PC-9 (cell line): ENCODE results near the gene COL4A1. TPM values are rescaled to one million over a fixed set of nuclear protein-coding genes. Genes with fewer than 3 reads are reported as not detected.

Experiments used
- BruUV-seq: library from RNA; stranded (reverse); fragments of 400-500 nt; replicated peaks from 2 replicates; lab custom pipeline; 2021; lab: Mats Ljungman, UMichigan
- CTCF ChIA-PET: fragments of 300-600 bp; sonication (Branson Sonifier 250); formaldehyde crosslinking; loops from one replicate; lab custom pipeline; 2022; ENCODE audit warnings: antibody characterized with exemption; lab: Charles Lee
- POLR2A ChIA-PET: fragments of 300-600 bp; sonication (Branson Sonifier 250); formaldehyde crosslinking; loops from one replicate; lab custom pipeline; 2022; ENCODE audit warnings: antibody characterized with exemption; ENCODE audit not compliant: unreplicated experiment; lab: Charles Lee
- DNase-seq, 2 experiments: peaks; one replicate each; pipeline versions ENCODE4 v3.0.0 to v3.0.0-alpha.2; 2015 to 2022; ENCODE audit warnings: mixed read lengths in 1 of 2
- H2AFZ ChIP-seq: fragments of 200-600 bp; sonication (generic); 2 replicates; pipeline ENCODE4 v1.8.1; 2017; ENCODE audit warnings: antibody characterized with exemption
- H3F3A ChIP-seq: fragments of 200-600 bp; sonication (generic); 2 replicates; pipeline ENCODE4 v1.8.1; 2017; ENCODE audit warnings: antibody characterized with exemption, mild to moderate bottlenecking, low read depth; ENCODE audit not compliant: insufficient read depth
- H3K27ac ChIP-seq: fragments of 200-600 bp; sonication (generic); 2 replicates; pipeline ENCODE4 v1.6.1; 2016; ENCODE audit warnings: mixed run types
- H3K27me3 ChIP-seq: fragments of 200-600 bp; sonication (generic); 2 replicates; pipeline ENCODE4 v1.6.1; 2016; ENCODE audit warnings: low read depth, mixed run types; ENCODE audit not compliant: insufficient read depth
- H3K36me3 ChIP-seq: fragments of 200-600 bp; sonication (generic); 2 replicates; pipeline ENCODE4 v1.6.1; 2016; ENCODE audit warnings: low read depth, mixed run types
- H3K4me1 ChIP-seq: fragments of 200-600 bp; sonication (generic); replicated peaks from 2 replicates; pipeline ENCODE4 v1.6.1; 2016; ENCODE audit warnings: mixed run types; ENCODE audit not compliant: insufficient read depth
- H3K4me2 ChIP-seq: fragments of 200-600 bp; sonication (generic); 2 replicates; pipeline ENCODE4 v1.6.1; 2017; ENCODE audit warnings: mixed run types
- H3K4me3 ChIP-seq: fragments of 200-600 bp; sonication (generic); 2 replicates; pipeline ENCODE4 v1.6.1; 2016; ENCODE audit warnings: mixed run types
- H3K79me2 ChIP-seq: fragments of 200-600 bp; sonication (generic); 2 replicates; pipeline ENCODE4 v1.6.1; 2017; ENCODE audit warnings: low read depth, mixed run types
- H3K9me2 ChIP-seq: fragments of 200-600 bp; sonication (generic); 2 replicates; pipeline ENCODE4 v1.8.1; 2017; ENCODE audit warnings: mild to moderate bottlenecking; ENCODE audit not compliant: insufficient read depth
- H3K9me3 ChIP-seq: fragments of 200-600 bp; sonication (generic); 2 replicates; pipeline ENCODE4 v1.8.1; 2016; ENCODE audit warnings: low read depth; ENCODE audit not compliant: insufficient read depth
- H4K20me1 ChIP-seq: fragments of 200-600 bp; sonication (generic); 2 replicates; pipeline ENCODE4 v1.8.1; 2017; ENCODE audit not compliant: insufficient read depth
- EZH2 ChIP-seq: fragments of 200-600 bp; sonication (generic); IDR thresholded peaks from 2 replicates; pipeline ENCODE4 v1.8.0; 2017; ENCODE audit warnings: antibody characterized with exemption, low read depth
- intact Hi-C: fragments of 100-400 bp; cut with micrococcal nuclease; formaldehyde crosslinking; loops from one replicate; pipeline ENCODE4 v1.10.0; 2022; ENCODE audit not compliant: unreplicated experiment
- total RNA-seq: library from RNA; stranded (reverse); gene quantifications from 2 replicates; pipeline ENCODE4 v1.2.3, GENCODE V29; 2021
- TF ChIP-seq, protein P1 (sequence below): fragments of 200-600 bp; sonication (generic); conservative IDR thresholded peaks from 2 replicates; pipeline ENCODE4 v1.6.1; 2017; ENCODE audit warnings: mixed run types, antibody characterized with exemption, mild to moderate bottlenecking, moderate library complexity

Gene COL4A1
- total RNA-seq, 1 experiment from 2014 or later: 24.5 TPM

DNA sequence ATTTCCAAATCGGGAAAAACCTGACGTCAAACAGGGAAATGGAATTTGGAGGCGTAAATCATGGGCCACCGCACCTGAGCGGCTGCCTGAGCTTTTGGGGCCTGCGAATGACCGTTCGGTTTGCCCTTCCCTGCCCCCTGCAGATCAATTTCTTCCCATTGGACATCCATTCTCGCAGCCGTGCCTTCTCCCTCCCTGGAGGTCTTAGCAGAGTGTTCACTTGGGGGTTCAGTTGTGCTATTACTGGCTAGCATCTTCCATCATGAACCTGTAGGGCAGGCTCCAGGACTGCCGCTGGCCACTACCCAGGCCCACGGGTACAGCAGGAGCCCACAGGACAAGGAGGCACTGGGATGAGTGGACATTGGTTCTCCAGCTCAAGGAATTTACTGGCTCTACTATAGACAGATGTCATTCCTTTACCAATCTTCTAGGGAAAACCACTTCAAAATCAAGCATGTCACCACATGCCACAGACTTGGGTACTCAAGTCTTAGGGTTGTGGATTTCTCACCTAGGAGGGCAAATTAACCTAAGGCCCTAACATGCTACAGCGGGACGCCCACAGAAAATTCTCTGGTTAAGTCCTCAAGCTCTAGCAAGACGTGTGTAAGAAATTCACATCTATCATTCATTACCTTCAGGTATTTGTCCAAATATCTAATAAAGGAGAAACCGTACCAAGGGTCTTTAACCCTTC is 75.5 kb downstream of the COL4A1 start:
- peaks cover 16% of the 10 kb centered on the region for H3K4me1 ChIP-seq
- intact Hi-C loops: no loop called here
- no peak for TF ChIP-seq EZH2
- TF ChIP-seq, protein P1, sequence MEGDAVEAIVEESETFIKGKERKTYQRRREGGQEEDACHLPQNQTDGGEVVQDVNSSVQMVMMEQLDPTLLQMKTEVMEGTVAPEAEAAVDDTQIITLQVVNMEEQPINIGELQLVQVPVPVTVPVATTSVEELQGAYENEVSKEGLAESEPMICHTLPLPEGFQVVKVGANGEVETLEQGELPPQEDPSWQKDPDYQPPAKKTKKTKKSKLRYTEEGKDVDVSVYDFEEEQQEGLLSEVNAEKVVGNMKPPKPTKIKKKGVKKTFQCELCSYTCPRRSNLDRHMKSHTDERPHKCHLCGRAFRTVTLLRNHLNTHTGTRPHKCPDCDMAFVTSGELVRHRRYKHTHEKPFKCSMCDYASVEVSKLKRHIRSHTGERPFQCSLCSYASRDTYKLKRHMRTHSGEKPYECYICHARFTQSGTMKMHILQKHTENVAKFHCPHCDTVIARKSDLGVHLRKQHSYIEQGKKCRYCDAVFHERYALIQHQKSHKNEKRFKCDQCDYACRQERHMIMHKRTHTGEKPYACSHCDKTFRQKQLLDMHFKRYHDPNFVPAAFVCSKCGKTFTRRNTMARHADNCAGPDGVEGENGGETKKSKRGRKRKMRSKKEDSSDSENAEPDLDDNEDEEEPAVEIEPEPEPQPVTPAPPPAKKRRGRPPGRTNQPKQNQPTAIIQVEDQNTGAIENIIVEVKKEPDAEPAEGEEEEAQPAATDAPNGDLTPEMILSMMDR: no peak
- DNase-seq: no peak
- no peaks in the 10 kb centered on the region for H3K27me3 ChIP-seq
- no peak overlapping the region for H3K27ac ChIP-seq
- BruUV-seq: no TSS peak
- no peaks in the 10 kb centered on the region for H3K79me2 ChIP-seq
- CTCF ChIA-PET: no interaction called here
- POLR2A ChIA-PET: no interaction called here
- peaks cover 4% of the 10 kb centered on the region; the same call in 1 of the 2 replicates for H3K9me3 ChIP-seq
- H4K20me1 ChIP-seq: no peaks in the 10 kb centered on the region
- no peaks in the 10 kb centered on the region for H3K36me3 ChIP-seq
- H3F3A ChIP-seq: peaks cover 5% of the 10 kb centered on the region; the same call in 1 of the 2 replicates
- no peaks in the 10 kb centered on the region for H3K9me2 ChIP-seq
- H3K4me2 ChIP-seq: no peak overlapping the region
- no peak overlapping the region for H3K4me3 ChIP-seq
- no peak overlapping the region for H2AFZ ChIP-seq

DNA sequence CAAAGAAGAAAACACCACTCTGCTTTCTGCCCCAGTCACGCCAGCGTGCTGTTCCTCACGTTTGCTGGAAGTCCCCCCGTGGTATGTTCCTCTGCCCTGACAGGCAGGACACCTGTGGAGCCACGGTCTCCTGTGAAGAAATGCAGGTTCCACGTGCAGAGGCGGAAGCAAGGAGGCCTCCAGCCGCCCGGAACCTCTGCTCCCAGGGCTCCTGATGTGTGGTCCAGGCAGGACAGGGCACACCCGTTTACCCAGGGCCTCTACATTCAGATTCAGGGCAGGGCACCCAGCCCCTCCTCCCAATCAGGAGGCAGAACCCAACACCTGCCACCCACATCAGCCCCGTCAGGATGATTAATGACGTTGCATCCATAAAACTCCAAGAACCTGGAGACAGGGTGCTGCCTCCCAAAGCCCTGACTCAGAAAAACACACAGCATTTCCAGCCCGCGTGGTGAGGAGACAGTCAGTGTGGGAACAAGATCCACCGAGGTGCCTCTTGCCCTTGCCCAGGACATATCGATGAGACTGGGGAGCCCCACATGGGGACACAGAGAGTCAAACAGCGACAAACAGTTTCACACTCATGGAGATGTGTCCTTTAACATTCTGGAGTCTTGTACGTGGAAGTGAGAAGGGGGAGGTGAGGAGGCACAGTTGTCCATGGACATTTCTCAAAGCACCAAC is 76.2 kb downstream of the COL4A1 start:
- ChIA-PET CTCF (no interaction called here), POLR2A (no interaction called here)
- H2AFZ ChIP-seq: no peak overlapping the region
- H3K36me3 ChIP-seq: no peaks in the 10 kb centered on the region
- no peaks in the 10 kb centered on the region for H3K27me3 ChIP-seq
- no peak overlapping the region for H3K4me2 ChIP-seq
- peak in 1 of 2 experiments; percentile 54 for DNase-seq
- peaks cover 4% of the 10 kb centered on the region; the same call in 1 of the 2 replicates for H3K9me3 ChIP-seq
- no peaks in the 10 kb centered on the region for H3K9me2 ChIP-seq
- intact Hi-C loops: no loop called here
- no TSS peak for BruUV-seq
- no peaks in the 10 kb centered on the region for H4K20me1 ChIP-seq
- H3K79me2 ChIP-seq: no peaks in the 10 kb centered on the region
- no peak for TF ChIP-seq EZH2
- TF ChIP-seq, protein P1: no peak
- no peak overlapping the region for H3K27ac ChIP-seq
- no peak overlapping the region for H3K4me3 ChIP-seq
- peaks cover 23% of the 10 kb centered on the region for H3K4me1 ChIP-seq
- H3F3A ChIP-seq: peaks cover 12% of the 10 kb centered on the region

DNA sequence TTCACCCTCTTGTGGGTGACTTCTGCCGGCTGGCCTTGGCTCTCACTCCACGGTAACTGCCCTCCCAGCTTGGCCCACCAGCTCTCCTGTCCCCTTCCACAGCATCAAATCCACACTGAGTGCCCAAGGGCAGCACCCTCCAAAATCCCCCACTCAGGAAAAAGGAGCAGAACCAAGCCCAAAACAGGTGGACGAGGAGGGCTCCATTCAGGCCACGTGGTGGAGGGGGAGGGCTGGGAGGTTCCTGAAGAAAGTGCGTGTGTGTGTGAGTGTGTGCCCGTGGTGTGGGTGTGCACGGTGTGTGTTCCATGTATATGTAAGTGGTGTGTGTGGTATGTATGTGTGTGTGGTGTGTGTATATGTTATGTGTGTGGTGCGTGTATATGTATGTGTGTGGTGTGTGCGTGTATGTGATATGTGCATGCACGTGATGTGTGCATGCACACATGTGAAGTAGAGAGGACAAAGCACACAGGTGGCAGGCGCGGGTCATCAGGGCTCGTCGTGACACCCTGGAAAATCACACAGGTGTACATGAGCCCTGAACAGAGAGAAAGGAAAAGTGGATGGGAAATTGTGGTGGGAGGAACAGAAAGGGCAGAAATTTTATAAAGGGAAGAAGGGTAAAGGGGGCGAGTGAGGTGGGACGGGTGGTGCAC is 76.9 kb downstream of the COL4A1 start:
- DNase-seq: no peak
- Histone ChIP-seq H3K4me1 (peaks cover 31% of the 10 kb centered on the region), H3F3A (peaks cover 17% of the 10 kb centered on the region), H3K9me3 (peaks cover 4% of the 10 kb centered on the region; the same call in 1 of the 2 replicates), H3K9me2 (no peaks in the 10 kb centered on the region), H3K4me3 (no peak overlapping the region), H3K4me2 (no peak overlapping the region), H3K79me2 (no peaks in the 10 kb centered on the region), H4K20me1 (no peaks in the 10 kb centered on the region), H3K36me3 (no peaks in the 10 kb centered on the region), H3K27ac (no peak overlapping the region), H3K27me3 (no peaks in the 10 kb centered on the region), H2AFZ (no peak overlapping the region)
- intact Hi-C loops: loop anchor here (5.0 to 10.0 kb wide), 4 partner anchors 297 to 675 kb away; partner anchors contain the start of gene ING1
- BruUV-seq: no TSS peak
- no peak for TF ChIP-seq EZH2
- TF ChIP-seq, protein P1: no peak
- POLR2A ChIA-PET: no interaction called here
- CTCF ChIA-PET: no interaction called here
